B cell (primary cell): Measurements from ENCODE around the gene ZNF423.

Experiments used
- CTCF ChIP-seq: fragments of 200-600 bp; IDR thresholded peaks from one replicate; pipeline ENCODE4 v1.8.0; 2022; ENCODE audit warnings: antibody characterized with exemption, mild to moderate bottlenecking
- EZH2 ChIP-seq: IDR thresholded peaks from 2 replicates; pipeline ENCODE4 v1.6.1; 2012; ENCODE audit warnings: borderline replicate concordance, low read depth, mild to moderate bottlenecking, moderate library complexity, low read length; ENCODE audit not compliant: insufficient read depth, poor library complexity, severe bottlenecking

- TF ChIP-seq CTCF, result no peak
- TF ChIP-seq EZH2, result no peak
These were observed 111.4 kb downstream of the ZNF423 start for GRCh38 chr16:49744244-49745220.
